ENCODE data around the gene SELENOW.
A peak's percentile ranks its signal among the peaks of the same experiment; 100 is the strongest.
"Not testable (repeated sequence)": the region's sequence is repeated elsewhere in the genome, so short reads cannot be mapped to it uniquely, and the experiment has no call there.

The SELENOW gene

GRCh38 chr19:47787307-47787706 is 8.8 kb downstream of the SELENOW start:
- DNase-seq = not testable (repeated sequence)

- DNase-seq = not testable (repeated sequence)
Measured at GRCh38 chr19:47789811-47790210, 11.3 kb downstream of the SELENOW start.

- peak; percentile 60 for DNase-seq
Measured at GRCh38 chr19:47790398-47790814, 11.9 kb downstream of the SELENOW start.

- no peak for DNase-seq
Measured at GRCh38 chr19:47792616-47793015, 14.1 kb downstream of the SELENOW start.

- DNase-seq = no peak
Measured at GRCh38 chr19:47794526-47794925, 16.0 kb downstream of the SELENOW start.

- DNase-seq = no peak
Measured at GRCh38 chr19:47796785-47797184, 18.3 kb downstream of the SELENOW start.

- DNase-seq = no peak
Measured at GRCh38 chr19:47797996-47798903, 19.7 kb downstream of the SELENOW start.

- no peak for DNase-seq
Measured at GRCh38 chr19:47798904-47799266, 20.4 kb downstream of the SELENOW start.

GRCh38 chr19:47801270-47801669 is 22.8 kb downstream of the SELENOW start:
- DNase-seq = no peak

GRCh38 chr19:47802521-47803043 is 24.1 kb downstream of the SELENOW start:
- no peak for DNase-seq

- not testable (repeated sequence) for DNase-seq
Measured at GRCh38 chr19:47803148-47803547, 24.6 kb downstream of the SELENOW start.

GRCh38 chr19:47803671-47804070 is 25.2 kb downstream of the SELENOW start:
- not testable (repeated sequence) for DNase-seq

- not testable (repeated sequence) for DNase-seq
Measured at GRCh38 chr19:47804451-47804850, 25.9 kb downstream of the SELENOW start, which contains the start of gene TPRX1. Gene TPRX1 (minus strand): TSS chr19:47804551. CDS start chr19:47804539, 12 bp downstream.

GRCh38 chr19:47805313-47805712 is 26.8 kb downstream of the SELENOW start:
- no peak for DNase-seq

GRCh38 chr19:47806435-47806834 is 27.9 kb downstream of the SELENOW start:
- no peak for DNase-seq

- DNase-seq = peak; percentile 30
Measured at GRCh38 chr19:47813304-47813994, 34.9 kb downstream of the SELENOW start.

- DNase-seq = no peak
Measured at GRCh38 chr19:47813995-47814328, 35.5 kb downstream of the SELENOW start.

GRCh38 chr19:47816270-47816669 is 37.8 kb downstream of the SELENOW start:
- DNase-seq = not testable (repeated sequence)

GRCh38 chr19:47818221-47818620 is 39.7 kb downstream of the SELENOW start:
- DNase-seq = not testable (repeated sequence)

GRCh38 chr19:47819858-47820257 is 41.4 kb downstream of the SELENOW start:
- no peak for DNase-seq

GRCh38 chr19:47820410-47820809 is 41.9 kb downstream of the SELENOW start:
- no peak for DNase-seq

- no peak for DNase-seq
Measured at GRCh38 chr19:47821460-47822020, 43.0 kb downstream of the SELENOW start, which contains the start of gene CRX. Gene CRX (plus strand): TSS chr19:47821937. CDS start chr19:47834444, 12,507 bp downstream.

- no peak for DNase-seq
Measured at GRCh38 chr19:47824396-47824795, 45.9 kb downstream of the SELENOW start.

Data from fibroblast of skin of right quadriceps (primary cell).